CD14-positive monocyte (primary cell): ENCODE data around the gene SYNE2. TPM values are rescaled to one million over a fixed set of nuclear protein-coding genes. Genes with fewer than 3 reads are reported as not detected.
A peak's percentile ranks its signal among the peaks of the same experiment; 100 is the strongest.

Experiments used
- DNase-seq, 3 donors: peaks; one replicate each; pipeline ENCODE4 v3.0.0-alpha.2; 2011 to 2022
- H2AFZ ChIP-seq: 2 replicates; pipeline ENCODE4 v1.6.0; 2012; ENCODE audit warnings: mild to moderate bottlenecking, low read depth, low read length, inconsistent platforms; ENCODE audit not compliant: insufficient read depth, poor library complexity, severe bottlenecking
- H3K27ac ChIP-seq, 2 donors: 1 replicate in 1 of 2; 2 replicates in 1 of 2; pipeline ENCODE4 v1.5.1; 2012 to 2013; ENCODE audit warnings: low read length in 2 of 2, control low read depth in 1 of 2, inconsistent platforms in 1 of 2, low read depth in 1 of 2, mild to moderate bottlenecking in 1 of 2
- H3K27me3 ChIP-seq, 2 donors: one replicate each; pipeline versions ENCODE4 v1.6.0 to v1.6.1; 2011 to 2013; ENCODE audit warnings: low read length in 2 of 2; ENCODE audit not compliant: control insufficient read depth in 2 of 2, insufficient read depth in 2 of 2
- H3K36me3 ChIP-seq, 2 donors: replicated peaks in 1 of 2; 1 replicate in 1 of 2; 2 replicates in 1 of 2; pipeline versions ENCODE4 v1.5.1 to v1.6.1; 2012 to 2013; ENCODE audit warnings: low read length in 2 of 2, control low read depth in 1 of 2, inconsistent platforms in 1 of 2, mild to moderate bottlenecking in 1 of 2; ENCODE audit not compliant: insufficient read depth in 2 of 2, control insufficient read depth in 1 of 2
- H3K4me1 ChIP-seq, 2 donors: 1 replicate in 1 of 2; 2 replicates in 1 of 2; pipeline versions ENCODE4 v1.5.1 to v1.6.1; 2012 to 2013; ENCODE audit warnings: low read length in 2 of 2, control low read depth in 1 of 2, inconsistent platforms in 1 of 2, mild to moderate bottlenecking in 1 of 2, moderate library complexity in 1 of 2; ENCODE audit not compliant: insufficient read depth in 2 of 2, control insufficient read depth in 1 of 2
- H3K4me2 ChIP-seq: replicated peaks from 2 replicates; pipeline ENCODE3; 2012; ENCODE audit warnings: low read length, moderate library complexity, mild to moderate bottlenecking; ENCODE audit not compliant: poor library complexity, severe bottlenecking; ENCODE audit errors: extremely low read depth
- H3K4me3 ChIP-seq, 3 experiments: fragments of 200-600 bp in 1 of 3; sonication (generic) in 1 of 3; replicated peaks in 1 of 3; 1 replicate in 2 of 3; 2 replicates in 1 of 3; pipeline ENCODE4 v1.5.1; 2011 to 2013; ENCODE audit warnings: low read length in 3 of 3, mild to moderate bottlenecking in 3 of 3, control low read depth in 2 of 3, low read depth in 2 of 3, inconsistent platforms in 1 of 3, moderate library complexity in 1 of 3
- H3K79me2 ChIP-seq: 2 replicates; pipeline ENCODE4 v1.6.0; 2012; ENCODE audit warnings: mild to moderate bottlenecking, control low read depth, inconsistent platforms, low read length, moderate library complexity; ENCODE audit not compliant: insufficient read depth
- H3K9ac ChIP-seq: 2 replicates; pipeline ENCODE4 v1.6.0; 2017; ENCODE audit warnings: low read length, mild to moderate bottlenecking; ENCODE audit not compliant: insufficient read depth, poor library complexity, severe bottlenecking
- H3K9me3 ChIP-seq, 2 donors: replicated peaks in 1 of 2; 1 replicate in 1 of 2; 2 replicates in 1 of 2; pipeline versions ENCODE4 v1.5.1 to v1.6.1; 2012 to 2013; ENCODE audit warnings: low read length in 2 of 2, control low read depth in 1 of 2; ENCODE audit not compliant: control insufficient read depth in 1 of 2, insufficient read depth in 1 of 2
- H4K20me1 ChIP-seq: 2 replicates; pipeline ENCODE4 v1.6.0; 2012; ENCODE audit warnings: mild to moderate bottlenecking, low read length, control low read depth, moderate library complexity; ENCODE audit not compliant: insufficient read depth
- H3K27ac Mint-ChIP-seq, 7 donors: one replicate each; pipeline ENCODE4 v1.8.0; 2020; ENCODE audit warnings: mild to moderate bottlenecking in 7 of 7, mixed read lengths in 7 of 7, moderate library complexity in 6 of 7, inconsistent platforms in 2 of 7
- H3K27me3 Mint-ChIP-seq, 3 donors: one replicate each; pipeline ENCODE4 v1.8.0; 2021 to 2022; ENCODE audit warnings: low read depth in 3 of 3, mild to moderate bottlenecking in 3 of 3, mixed read lengths in 3 of 3, moderate library complexity in 3 of 3, inconsistent platforms in 1 of 3
- H3K36me3 Mint-ChIP-seq, 2 donors: one replicate each; pipeline ENCODE4 v1.8.0; 2020; ENCODE audit warnings: mixed read lengths in 2 of 2, inconsistent platforms in 1 of 2, mild to moderate bottlenecking in 1 of 2
- H3K4me1 Mint-ChIP-seq: one replicate; pipeline ENCODE4 v1.8.0; 2020; ENCODE audit warnings: mild to moderate bottlenecking, mixed read lengths
- H3K4me3 Mint-ChIP-seq, 2 donors: one replicate each; pipeline ENCODE4 v1.8.0; 2020; ENCODE audit warnings: mild to moderate bottlenecking in 2 of 2, mixed read lengths in 2 of 2, moderate library complexity in 1 of 2
- H3K9me3 Mint-ChIP-seq, 7 donors: one replicate each; pipeline ENCODE4 v1.8.0; 2020 to 2022; ENCODE audit warnings: mixed read lengths in 7 of 7, mild to moderate bottlenecking in 6 of 7, moderate library complexity in 6 of 7, inconsistent platforms in 2 of 7
- WGBS: methylation state at CpG from one replicate; pipeline ENCODE4 v1.1.5; 2013; ENCODE audit warnings: missing lambda C conversion rate; ENCODE audit not compliant: insufficient coverage; 5-methylcytosine and 5-hydroxymethylcytosine counted together
- intact Hi-C, 2 donors: fragments of 100-400 bp; cut with micrococcal nuclease; formaldehyde crosslinking; loops; one replicate each; pipeline versions ENCODE4 v1.15.0 to v1.15.1; 2023
- polyA plus RNA-seq, 3 donors: library from polyadenylated mRNA; depleted of rRNA in 1 of 3; unstranded in 2 of 3; stranded (reverse) in 1 of 3; fragments of 300-500 nt in 2 of 3; fragments of >200 nt in 1 of 3; fragmentation: Illumina TruSeq in 2 of 3; gene quantifications; 1 replicate in 2 of 3; 2 replicates in 1 of 3; pipeline ENCODE4 v1.2.3, GENCODE V29; 2012 to 2021
- TF ChIP-seq, protein P1 (sequence below): fragments of 200-600 bp; IDR thresholded peaks from one replicate; pipeline ENCODE4 v1.8.0; 2022; ENCODE audit warnings: antibody characterized with exemption, mild to moderate bottlenecking

The SYNE2 gene
- polyA plus RNA-seq, 3 donors = 0.06 to 0.46 (median 0.44) TPM

DNA sequence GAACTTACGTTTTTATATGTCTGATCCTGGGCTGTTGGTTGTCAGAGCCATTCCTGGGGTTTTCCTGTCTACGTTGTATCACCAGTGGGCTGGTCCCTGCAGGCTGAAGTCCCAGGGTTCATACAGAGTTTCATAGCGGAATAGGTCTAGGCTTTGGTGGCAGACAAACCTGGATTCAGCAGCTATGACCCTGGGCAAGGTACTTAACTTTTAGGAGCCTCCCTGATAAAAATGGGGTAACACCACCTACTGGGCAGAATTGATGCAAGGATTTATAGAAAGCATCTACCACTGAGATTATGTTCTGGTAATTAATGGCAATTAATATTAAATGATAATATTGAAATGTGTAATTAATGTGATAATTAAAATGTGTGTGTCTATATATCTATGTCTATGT, 141.2 kb downstream of the SYNE2 start:
- H3K36me3 ChIP-seq = no peaks in the 10 kb centered on the region
- no peak overlapping the region for H3K4me3 ChIP-seq
- H3K9ac ChIP-seq = no peak overlapping the region
- no peaks in the 10 kb centered on the region for H3K9me3 Mint-ChIP-seq
- no peaks in the 10 kb centered on the region for H3K27me3 ChIP-seq
- 90% methylated on average over 2 of the region's 3 CpGs for WGBS
- H3K4me1 Mint-ChIP-seq = peaks cover 3% of the 10 kb centered on the region
- H2AFZ ChIP-seq = no peak overlapping the region
- no peaks in the 10 kb centered on the region for H4K20me1 ChIP-seq
- H3K4me3 Mint-ChIP-seq = peak overlapping the region in 1 of 2 donors; percentile 19
- H3K36me3 Mint-ChIP-seq = no peaks in the 10 kb centered on the region
- H3K9me3 ChIP-seq = no peaks in the 10 kb centered on the region
- H3K79me2 ChIP-seq = no peaks in the 10 kb centered on the region
- H3K4me2 ChIP-seq = no peak overlapping the region
- no peak for DNase-seq
- no peak overlapping the region for H3K27ac ChIP-seq
- peaks cover 0 to 10% (median 5%) of the 10 kb centered on the region in 3 donors for H3K27me3 Mint-ChIP-seq
- H3K4me1 ChIP-seq = no peaks in the 10 kb centered on the region
- TF ChIP-seq, protein P1, sequence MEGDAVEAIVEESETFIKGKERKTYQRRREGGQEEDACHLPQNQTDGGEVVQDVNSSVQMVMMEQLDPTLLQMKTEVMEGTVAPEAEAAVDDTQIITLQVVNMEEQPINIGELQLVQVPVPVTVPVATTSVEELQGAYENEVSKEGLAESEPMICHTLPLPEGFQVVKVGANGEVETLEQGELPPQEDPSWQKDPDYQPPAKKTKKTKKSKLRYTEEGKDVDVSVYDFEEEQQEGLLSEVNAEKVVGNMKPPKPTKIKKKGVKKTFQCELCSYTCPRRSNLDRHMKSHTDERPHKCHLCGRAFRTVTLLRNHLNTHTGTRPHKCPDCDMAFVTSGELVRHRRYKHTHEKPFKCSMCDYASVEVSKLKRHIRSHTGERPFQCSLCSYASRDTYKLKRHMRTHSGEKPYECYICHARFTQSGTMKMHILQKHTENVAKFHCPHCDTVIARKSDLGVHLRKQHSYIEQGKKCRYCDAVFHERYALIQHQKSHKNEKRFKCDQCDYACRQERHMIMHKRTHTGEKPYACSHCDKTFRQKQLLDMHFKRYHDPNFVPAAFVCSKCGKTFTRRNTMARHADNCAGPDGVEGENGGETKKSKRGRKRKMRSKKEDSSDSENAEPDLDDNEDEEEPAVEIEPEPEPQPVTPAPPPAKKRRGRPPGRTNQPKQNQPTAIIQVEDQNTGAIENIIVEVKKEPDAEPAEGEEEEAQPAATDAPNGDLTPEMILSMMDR = no peak
- intact Hi-C loops = no loop called here
- no peak overlapping the region for H3K27ac Mint-ChIP-seq

DNA sequence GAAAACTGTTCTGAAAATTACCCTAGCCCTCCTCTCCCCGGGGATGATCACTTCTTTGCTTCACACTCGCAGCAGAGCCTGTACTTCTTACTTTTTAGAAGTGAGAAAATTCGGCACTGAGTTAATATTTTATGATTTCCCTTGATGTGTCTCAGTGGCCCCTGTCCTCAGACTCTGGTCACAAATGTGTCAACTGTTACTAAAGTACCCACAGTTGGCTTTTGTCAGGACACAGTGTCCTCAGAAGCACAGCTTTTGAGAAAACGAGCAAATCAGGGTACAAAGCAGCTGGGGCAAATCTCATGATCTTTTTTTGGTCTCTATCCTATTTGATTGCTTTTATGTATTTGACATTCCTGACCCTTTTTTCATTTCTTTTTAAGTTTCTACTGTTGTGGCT, 142.5 kb downstream of the SYNE2 start:
- H3K4me2 ChIP-seq = no peak overlapping the region
- no peak overlapping the region for H3K27ac Mint-ChIP-seq
- H3K79me2 ChIP-seq = no peaks in the 10 kb centered on the region
- intact Hi-C loops = no loop called here
- H3K4me1 Mint-ChIP-seq = peaks cover 3% of the 10 kb centered on the region
- H3K4me3 ChIP-seq = no peak overlapping the region
- H3K27me3 Mint-ChIP-seq = peaks cover 0 to 10% (median 5%) of the 10 kb centered on the region in 3 donors
- 94% methylated on average over 2 of the region's 4 CpGs for WGBS
- no peaks in the 10 kb centered on the region for H3K9me3 Mint-ChIP-seq
- H3K9me3 ChIP-seq = no peaks in the 10 kb centered on the region
- TF ChIP-seq, protein P1 = no peak
- no peak for DNase-seq
- no peaks in the 10 kb centered on the region for H3K4me1 ChIP-seq
- no peaks in the 10 kb centered on the region for H4K20me1 ChIP-seq
- no peaks in the 10 kb centered on the region for H3K27me3 ChIP-seq
- no peaks in the 10 kb centered on the region for H3K36me3 ChIP-seq
- H3K9ac ChIP-seq = no peak overlapping the region
- no peak overlapping the region for H3K27ac ChIP-seq
- H3K4me3 Mint-ChIP-seq = no peak overlapping the region
- no peaks in the 10 kb centered on the region for H3K36me3 Mint-ChIP-seq
- H2AFZ ChIP-seq = no peak overlapping the region
